Mesendoderm (in vitro differentiated cells): Measurements from ENCODE around the gene PIK3AP1.

Source experiments
- DNase-seq: peaks from one replicate; pipeline ENCODE4 v3.0.0; 2013
- H2AK5ac ChIP-seq: 2 replicates; pipeline ENCODE4 v1.6.1; 2013; ENCODE audit warnings: low read length, inconsistent platforms
- H2BK120ac ChIP-seq: 2 replicates; pipeline ENCODE4 v1.6.1; 2013; ENCODE audit warnings: low read depth, mild to moderate bottlenecking, low read length, moderate library complexity, mixed read lengths
- H2BK15ac ChIP-seq: replicated peaks from 2 replicates; pipeline ENCODE4 v1.6.1; 2013; ENCODE audit warnings: low read depth, mild to moderate bottlenecking, moderate library complexity
- H2BK5ac ChIP-seq: 2 replicates; pipeline ENCODE4 v1.6.1; 2013; ENCODE audit warnings: low read length, inconsistent platforms
- H3K18ac ChIP-seq: 2 replicates; pipeline ENCODE4 v1.6.1; 2013; ENCODE audit warnings: mild to moderate bottlenecking, low read length, mixed read lengths
- H3K23ac ChIP-seq: one replicate; pipeline ENCODE4 v1.6.1; 2013; ENCODE audit warnings: low read length
- H3K27ac ChIP-seq: 2 replicates; pipeline ENCODE4 v1.5.1; 2013; ENCODE audit warnings: low read depth, mild to moderate bottlenecking, inconsistent platforms, low read length, moderate library complexity
- H3K27me3 ChIP-seq: 2 replicates; pipeline ENCODE4 v1.6.1; 2013; ENCODE audit warnings: low read length, control low read depth, mild to moderate bottlenecking, inconsistent platforms; ENCODE audit not compliant: insufficient read depth, poor library complexity
- H3K36me3 ChIP-seq: 2 replicates; pipeline ENCODE4 v1.6.1; 2013; ENCODE audit warnings: low read length, inconsistent platforms; ENCODE audit not compliant: control insufficient read depth, insufficient read depth
- H3K4ac ChIP-seq: one replicate; pipeline ENCODE4 v1.6.1; 2013; ENCODE audit warnings: low read depth, mild to moderate bottlenecking, low read length, moderate library complexity
- H3K4me1 ChIP-seq: 2 replicates; pipeline ENCODE4 v1.6.1; 2013; ENCODE audit warnings: low read depth, low read length, inconsistent platforms; ENCODE audit not compliant: control insufficient read depth
- H3K4me2 ChIP-seq: 2 replicates; pipeline ENCODE4 v1.6.1; 2013; ENCODE audit warnings: low read length
- H3K4me3 ChIP-seq: 2 replicates; pipeline ENCODE4 v1.5.1; 2013; ENCODE audit warnings: mild to moderate bottlenecking, low read length
- H3K56ac ChIP-seq: one replicate; pipeline ENCODE4 v1.6.1; 2013; ENCODE audit warnings: low read length
- H3K79me1 ChIP-seq: 2 replicates; pipeline ENCODE4 v1.6.1; 2013; ENCODE audit warnings: low read length, inconsistent platforms
- H3K79me2 ChIP-seq: 2 replicates; pipeline ENCODE4 v1.6.1; 2013; ENCODE audit warnings: mild to moderate bottlenecking, low read length; ENCODE audit not compliant: control insufficient read depth, insufficient read depth
- H3K9ac ChIP-seq: 2 replicates; pipeline ENCODE4 v1.6.1; 2013; ENCODE audit warnings: low read length, inconsistent platforms
- H4K5ac ChIP-seq: one replicate; pipeline ENCODE4 v1.6.1; 2013; ENCODE audit warnings: low read length
- H4K8ac ChIP-seq: one replicate; pipeline ENCODE4 v1.6.1; 2013; ENCODE audit warnings: low read depth, mild to moderate bottlenecking, control low read depth, low read length, moderate library complexity
- WGBS: extraction: QIAGEN DNeasy Blood & Tissue Kit; methylation state at CpG from one replicate; pipeline ENCODE4 v1.1.7; 2013; ENCODE audit warnings: low lambda C conversion rate, missing lambda C conversion rate; ENCODE audit not compliant: insufficient coverage; ENCODE audit errors: extremely low coverage; 5-methylcytosine and 5-hydroxymethylcytosine counted together

PIK3AP1 gene

GRCh38 chr10:96586419-96587263, 133.7 kb downstream of the PIK3AP1 start, which contains the start of gene TM9SF3:
Gene TM9SF3, minus strand, starts transcription at chr10:96587012. Its CDS starts 177 bp downstream, at chr10:96586835.
- Histone ChIP-seq H3K27me3 (no peaks in the 10 kb centered on the region), H3K79me1 (no peaks in the 10 kb centered on the region), H3K23ac (no peak within 1 kb of the TSS), H3K18ac (peak within 1 kb of the TSS; percentile 78), H3K4me2 (peak within 1 kb of the TSS; percentile 98), H2BK15ac (no peak within 1 kb of the TSS), H3K56ac (peak within 1 kb of the TSS; percentile 92), H3K36me3 (no peaks in the 10 kb centered on the region), H3K79me2 (peaks cover 43% of the 10 kb centered on the region), H3K27ac (peak within 1 kb of the TSS; percentile 92), H3K4me1 (no peaks in the 10 kb centered on the region), H3K4ac (peak within 1 kb of the TSS; percentile 77), H4K8ac (peak within 1 kb of the TSS; percentile 98), H2BK120ac (peak within 1 kb of the TSS; percentile 30), H3K4me3 (peak within 1 kb of the TSS; percentile 84), H2AK5ac (no peak within 1 kb of the TSS), H2BK5ac (peak within 1 kb of the TSS; percentile 14), H4K5ac (no peak within 1 kb of the TSS), H3K9ac (peak within 1 kb of the TSS; percentile 96)
- DNase-seq, result peak; percentile 94
- no CpG with 5 or more reads among the region's 107 CpGs for WGBS

- Histone ChIP-seq H2AK5ac (no peak overlapping the region), H3K18ac (peak overlapping the region; percentile 78), H4K5ac (no peak overlapping the region), H3K4ac (peak overlapping the region; percentile 77), H2BK5ac (no peak overlapping the region), H3K27me3 (no peaks in the 10 kb centered on the region), H3K27ac (peak overlapping the region; percentile 92), H3K9ac (peak overlapping the region; percentile 96), H4K8ac (no peak overlapping the region), H3K56ac (peak overlapping the region; percentile 92), H3K4me1 (no peaks in the 10 kb centered on the region), H3K36me3 (no peaks in the 10 kb centered on the region), H3K23ac (no peak overlapping the region), H3K79me2 (peaks cover 47% of the 10 kb centered on the region), H3K4me2 (peak overlapping the region; percentile 98), H2BK15ac (no peak overlapping the region), H2BK120ac (peak overlapping the region; percentile 30), H3K79me1 (no peaks in the 10 kb centered on the region), H3K4me3 (peak overlapping the region; percentile 84)
- DNase-seq, result no peak
- no CpG with 5 or more reads among the region's 20 CpGs for WGBS
Measured at GRCh38 chr10:96585736-96586418, 134.4 kb downstream of the PIK3AP1 start.

GRCh38 chr10:96584474-96584873, 135.8 kb downstream of the PIK3AP1 start:
- H3K9ac ChIP-seq, result no peak overlapping the region
- no CpG with 5 or more reads among the region's 9 CpGs for WGBS
- H3K56ac ChIP-seq, result no peak overlapping the region
- H2BK15ac ChIP-seq, result no peak overlapping the region
- no peak overlapping the region for H3K4me3 ChIP-seq
- no peak for DNase-seq
- H3K36me3 ChIP-seq, result no peaks in the 10 kb centered on the region
- no peak overlapping the region for H2BK5ac ChIP-seq
- H3K27me3 ChIP-seq, result no peaks in the 10 kb centered on the region
- no peak overlapping the region for H2AK5ac ChIP-seq
- H3K27ac ChIP-seq, result no peak overlapping the region
- H3K79me1 ChIP-seq, result no peaks in the 10 kb centered on the region
- H4K5ac ChIP-seq, result no peak overlapping the region
- peaks cover 55% of the 10 kb centered on the region for H3K79me2 ChIP-seq
- H3K4me1 ChIP-seq, result no peaks in the 10 kb centered on the region
- no peak overlapping the region for H2BK120ac ChIP-seq
- no peak overlapping the region for H3K4ac ChIP-seq
- H4K8ac ChIP-seq, result no peak overlapping the region
- H3K4me2 ChIP-seq, result no peak overlapping the region
- H3K23ac ChIP-seq, result no peak overlapping the region
- no peak overlapping the region for H3K18ac ChIP-seq

- H3K27ac ChIP-seq, result no peak overlapping the region
- no peaks in the 10 kb centered on the region for H3K4me1 ChIP-seq
Measured at GRCh38 chr10:96584035-96584434, 136.3 kb downstream of the PIK3AP1 start.

GRCh38 chr10:96579133-96579532, 141.2 kb downstream of the PIK3AP1 start:
- Histone ChIP-seq H3K4me2 (no peak overlapping the region), H3K4me3 (no peak overlapping the region), H2BK15ac (no peak overlapping the region), H3K79me2 (peaks cover 65% of the 10 kb centered on the region), H3K79me1 (no peaks in the 10 kb centered on the region), H3K18ac (no peak overlapping the region), H3K23ac (no peak overlapping the region), H4K5ac (no peak overlapping the region), H4K8ac (no peak overlapping the region), H2AK5ac (no peak overlapping the region), H2BK5ac (no peak overlapping the region), H3K4ac (no peak overlapping the region), H3K4me1 (no peaks in the 10 kb centered on the region), H3K9ac (no peak overlapping the region), H3K27ac (no peak overlapping the region), H3K36me3 (no peaks in the 10 kb centered on the region), H2BK120ac (no peak overlapping the region), H3K56ac (no peak overlapping the region), H3K27me3 (no peaks in the 10 kb centered on the region)
- DNase-seq, result no peak
- no CpG with 5 or more reads among the region's 2 CpGs for WGBS

More at GRCh38 chr10:96584035-96584434, 136.3 kb downstream of the PIK3AP1 start:
- H4K5ac ChIP-seq, result no peak overlapping the region
- H3K79me1 ChIP-seq, result no peaks in the 10 kb centered on the region
- DNase-seq, result no peak
- H2AK5ac ChIP-seq, result no peak overlapping the region
- H3K23ac ChIP-seq, result no peak overlapping the region
- H3K9ac ChIP-seq, result no peak overlapping the region
- no CpG with 5 or more reads among the region's 1 CpG for WGBS
- H3K27me3 ChIP-seq, result no peaks in the 10 kb centered on the region
- H4K8ac ChIP-seq, result no peak overlapping the region
- no peak overlapping the region for H2BK5ac ChIP-seq
- H3K36me3 ChIP-seq, result no peaks in the 10 kb centered on the region
- no peak overlapping the region for H3K18ac ChIP-seq
- no peak overlapping the region for H2BK15ac ChIP-seq
- no peak overlapping the region for H3K4me3 ChIP-seq
- H3K4me2 ChIP-seq, result no peak overlapping the region
- H3K56ac ChIP-seq, result no peak overlapping the region
- H2BK120ac ChIP-seq, result no peak overlapping the region
- H3K79me2 ChIP-seq, result peaks cover 57% of the 10 kb centered on the region
- no peak overlapping the region for H3K4ac ChIP-seq
